ENCODE results near the gene VWCE. TPM values are rescaled to one million over a fixed set of nuclear protein-coding genes. Genes with fewer than 3 reads are reported as not detected.

Gene VWCE
- total RNA-seq, 1 experiment from 2014 or later: 0.41 TPM

GRCh38 chr11:61309141-61309540 is 14.0 kb upstream of the VWCE start:
- peak in 1 of 2 experiments; percentile 26 for DNase-seq
- H3K4me2 ChIP-seq: no peak overlapping the region
- H3K27me3 ChIP-seq (ENCODE audit: insufficient read depth, low read depth): no peaks in the 10 kb centered on the region
- no peaks in the 10 kb centered on the region for H3K79me2 ChIP-seq (ENCODE audit: low read depth)
- intact Hi-C loops (cut with micrococcal nuclease; ENCODE audit: unreplicated experiment): no loop called here
- no peaks in the 10 kb centered on the region for H3K9me2 ChIP-seq (ENCODE audit: insufficient read depth)
- CTCF ChIA-PET: no interaction called here
- H4K20me1 ChIP-seq (ENCODE audit: insufficient read depth): peaks cover 4% of the 10 kb centered on the region; the same call in 1 of the 2 replicates
- no peaks in the 10 kb centered on the region for H3K9me3 ChIP-seq (ENCODE audit: insufficient read depth, low read depth)
- BruUV-seq (replicated peaks): no TSS peak
- no peak overlapping the region for H2AFZ ChIP-seq
- TF ChIP-seq EZH2 (IDR thresholded peaks at IDR 0.05; ENCODE audit: low read depth): no peak
- TF ChIP-seq, protein P1, sequence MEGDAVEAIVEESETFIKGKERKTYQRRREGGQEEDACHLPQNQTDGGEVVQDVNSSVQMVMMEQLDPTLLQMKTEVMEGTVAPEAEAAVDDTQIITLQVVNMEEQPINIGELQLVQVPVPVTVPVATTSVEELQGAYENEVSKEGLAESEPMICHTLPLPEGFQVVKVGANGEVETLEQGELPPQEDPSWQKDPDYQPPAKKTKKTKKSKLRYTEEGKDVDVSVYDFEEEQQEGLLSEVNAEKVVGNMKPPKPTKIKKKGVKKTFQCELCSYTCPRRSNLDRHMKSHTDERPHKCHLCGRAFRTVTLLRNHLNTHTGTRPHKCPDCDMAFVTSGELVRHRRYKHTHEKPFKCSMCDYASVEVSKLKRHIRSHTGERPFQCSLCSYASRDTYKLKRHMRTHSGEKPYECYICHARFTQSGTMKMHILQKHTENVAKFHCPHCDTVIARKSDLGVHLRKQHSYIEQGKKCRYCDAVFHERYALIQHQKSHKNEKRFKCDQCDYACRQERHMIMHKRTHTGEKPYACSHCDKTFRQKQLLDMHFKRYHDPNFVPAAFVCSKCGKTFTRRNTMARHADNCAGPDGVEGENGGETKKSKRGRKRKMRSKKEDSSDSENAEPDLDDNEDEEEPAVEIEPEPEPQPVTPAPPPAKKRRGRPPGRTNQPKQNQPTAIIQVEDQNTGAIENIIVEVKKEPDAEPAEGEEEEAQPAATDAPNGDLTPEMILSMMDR (conservative IDR thresholded peaks at IDR 0.05): no peak
- POLR2A ChIA-PET (ENCODE audit: unreplicated experiment): interaction anchor here (0.6 to 0.7 kb wide), 2 partner anchors 15 to 807 kb away, joined by 3 read pairs; no protein-coding TSS in a partner anchor
- H3K4me1 ChIP-seq (replicated peaks; ENCODE audit: insufficient read depth): no peaks in the 10 kb centered on the region
- H3K4me3 ChIP-seq: no peak overlapping the region
- no peaks in the 10 kb centered on the region; the same call in 1 of the 2 replicates for H3F3A ChIP-seq (ENCODE audit: insufficient read depth, low read depth)
- H3K27ac ChIP-seq: no peak overlapping the region
- peaks cover 70% of the 10 kb centered on the region for H3K36me3 ChIP-seq (ENCODE audit: low read depth)

DNA sequence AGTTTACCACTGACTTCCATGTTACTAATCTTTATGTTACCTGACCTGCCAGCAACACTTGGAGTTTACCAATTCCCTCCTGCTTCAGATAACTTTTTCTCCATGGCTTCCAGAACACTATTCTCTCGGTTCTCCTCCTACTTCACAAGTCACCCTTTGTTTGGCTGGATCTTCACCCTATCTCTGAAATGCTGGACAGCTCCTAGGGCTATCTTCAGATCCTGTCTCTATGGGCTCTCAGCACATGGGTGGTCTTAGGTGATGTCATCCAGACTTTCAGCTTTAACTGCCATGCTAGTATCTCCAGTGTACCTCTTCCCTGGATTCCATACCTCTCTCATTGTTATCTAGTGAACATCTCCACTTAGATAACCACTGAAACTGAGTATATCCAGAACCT is 12.2 kb upstream of the VWCE start:
- Histone ChIP-seq H3F3A (ENCODE audit: insufficient read depth, low read depth) (no peaks in the 10 kb centered on the region; the same call in 1 of the 2 replicates), H3K4me1 (replicated peaks; ENCODE audit: insufficient read depth) (no peaks in the 10 kb centered on the region), H3K79me2 (ENCODE audit: low read depth) (no peaks in the 10 kb centered on the region), H2AFZ (no peak overlapping the region), H3K4me3 (no peak overlapping the region), H3K27me3 (ENCODE audit: insufficient read depth, low read depth) (no peaks in the 10 kb centered on the region), H3K27ac (no peak overlapping the region), H3K4me2 (no peak overlapping the region), H3K9me2 (ENCODE audit: insufficient read depth) (no peaks in the 10 kb centered on the region), H3K9me3 (ENCODE audit: insufficient read depth, low read depth) (no peaks in the 10 kb centered on the region), H3K36me3 (ENCODE audit: low read depth) (peaks cover 63% of the 10 kb centered on the region), H4K20me1 (ENCODE audit: insufficient read depth) (no peaks in the 10 kb centered on the region; the same call in 1 of the 2 replicates)
- no peak for DNase-seq
- BruUV-seq (replicated peaks): no TSS peak
- POLR2A ChIA-PET (ENCODE audit: unreplicated experiment): interaction anchor here (0.7 kb wide), 1 partner anchor 106 kb away, joined by 7 read pairs; no protein-coding TSS in a partner anchor
- intact Hi-C loops (cut with micrococcal nuclease; ENCODE audit: unreplicated experiment): no loop called here
- CTCF ChIA-PET: no interaction called here
- no peak for TF ChIP-seq EZH2 (IDR thresholded peaks at IDR 0.05; ENCODE audit: low read depth)
- TF ChIP-seq, protein P1 (conservative IDR thresholded peaks at IDR 0.05): no peak

DNA sequence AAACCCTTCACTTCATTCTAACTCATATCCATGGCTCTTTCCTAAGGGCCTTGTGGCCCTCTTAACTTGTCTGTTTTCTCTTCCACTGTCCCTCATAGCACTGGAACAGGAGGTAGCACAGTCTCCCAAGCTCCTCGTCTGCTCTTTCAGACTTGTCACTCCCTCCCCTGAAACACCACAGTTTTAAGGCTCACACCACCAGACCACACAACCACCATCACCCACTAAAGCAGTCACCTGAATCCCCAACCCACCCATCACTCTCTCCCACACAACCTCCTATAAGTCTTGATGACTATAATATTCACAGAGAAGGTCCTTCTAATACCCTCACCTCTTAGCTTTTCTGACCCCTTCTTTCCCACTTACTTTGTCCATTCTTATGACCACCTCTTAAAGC is 11.1 kb upstream of the VWCE start:
- ChIA-PET POLR2A (ENCODE audit: unreplicated experiment) (no interaction called here), CTCF (no interaction called here)
- intact Hi-C loops (cut with micrococcal nuclease; ENCODE audit: unreplicated experiment): no loop called here
- H3K27me3 ChIP-seq (ENCODE audit: insufficient read depth, low read depth): no peaks in the 10 kb centered on the region
- TF ChIP-seq EZH2 (IDR thresholded peaks at IDR 0.05; ENCODE audit: low read depth): no peak
- TF ChIP-seq, protein P1 (conservative IDR thresholded peaks at IDR 0.05): no peak
- H3F3A ChIP-seq (ENCODE audit: insufficient read depth, low read depth): peaks cover 5% of the 10 kb centered on the region; the same call in 1 of the 2 replicates
- no peaks in the 10 kb centered on the region for H3K79me2 ChIP-seq (ENCODE audit: low read depth)
- H3K4me3 ChIP-seq: no peak overlapping the region
- H2AFZ ChIP-seq: no peak overlapping the region
- H4K20me1 ChIP-seq (ENCODE audit: insufficient read depth): no peaks in the 10 kb centered on the region; the same call in 1 of the 2 replicates
- no peak overlapping the region for H3K4me2 ChIP-seq
- DNase-seq: no peak
- BruUV-seq (replicated peaks): no TSS peak
- no peaks in the 10 kb centered on the region for H3K9me2 ChIP-seq (ENCODE audit: insufficient read depth)
- H3K9me3 ChIP-seq (ENCODE audit: insufficient read depth, low read depth): no peaks in the 10 kb centered on the region
- no peak overlapping the region for H3K27ac ChIP-seq
- H3K36me3 ChIP-seq (ENCODE audit: low read depth): peaks cover 62% of the 10 kb centered on the region
- no peaks in the 10 kb centered on the region for H3K4me1 ChIP-seq (replicated peaks; ENCODE audit: insufficient read depth)

Measured in PC-9 (cell line).